Naive B cell (primary cell): ENCODE results near the gene METTL16. TPM values are rescaled to one million over a fixed set of nuclear protein-coding genes. Genes with fewer than 3 reads are reported as not detected.
"Not testable (repeated sequence)": the region's sequence is repeated elsewhere in the genome, so short reads cannot be mapped to it uniquely, and the experiment has no call there.

ENCODE experiments used
- ATAC-seq, 2 donors: fragments of 150-1000 bp; cut with Tn5 transposase; 2 replicates each; pipeline ENCODE4 v1.10.0; 2021; ENCODE audit warnings: low read depth in 2 of 2, mild to moderate bottlenecking in 2 of 2, moderate library complexity in 2 of 2
- DNase-seq: peaks from one replicate; pipeline ENCODE4 v3.0.0; 2022
- H3K27ac Mint-ChIP-seq, 6 donors: one replicate each; pipeline ENCODE4 v1.8.0; 2020 to 2022; ENCODE audit warnings: mild to moderate bottlenecking in 6 of 6, mixed read lengths in 6 of 6, moderate library complexity in 5 of 6, inconsistent platforms in 2 of 6
- H3K27me3 Mint-ChIP-seq, 3 donors: one replicate each; pipeline ENCODE4 v1.8.0; 2021 to 2022; ENCODE audit warnings: mixed read lengths in 3 of 3, mild to moderate bottlenecking in 1 of 3
- H3K36me3 Mint-ChIP-seq, 2 donors: one replicate each; pipeline ENCODE4 v1.8.0; 2020 to 2022; ENCODE audit warnings: mixed read lengths in 2 of 2, inconsistent platforms in 1 of 2, mild to moderate bottlenecking in 1 of 2
- H3K4me1 Mint-ChIP-seq, 3 donors: one replicate each; pipeline ENCODE4 v1.8.0; 2020 to 2022; ENCODE audit warnings: mixed read lengths in 3 of 3, inconsistent platforms in 1 of 3, mild to moderate bottlenecking in 1 of 3, moderate library complexity in 1 of 3
- H3K4me3 Mint-ChIP-seq, 8 donors: one replicate each; pipeline ENCODE4 v1.8.0; 2020 to 2022; ENCODE audit warnings: mild to moderate bottlenecking in 8 of 8, mixed read lengths in 8 of 8, moderate library complexity in 8 of 8, inconsistent platforms in 2 of 8
- H3K9me3 Mint-ChIP-seq, 7 donors: one replicate each; pipeline ENCODE4 v1.8.0; 2020 to 2022; ENCODE audit warnings: mixed read lengths in 7 of 7, mild to moderate bottlenecking in 5 of 7, inconsistent platforms in 2 of 7, moderate library complexity in 1 of 7
- polyA plus RNA-seq, 6 donors: library from polyadenylated mRNA; unstranded; fragments of 300-500 nt; fragmentation: Illumina TruSeq; gene quantifications; one replicate each; pipeline ENCODE4 v1.2.3, GENCODE V29; 2021; ENCODE audit warnings: low read depth in 6 of 6

Gene METTL16
- polyA plus RNA-seq, 6 donors from 2014 or later = 11.9 to 34.3 (median 20.8) TPM

GRCh38 chr17:2486709-2487108 is 25.0 kb downstream of the METTL16 start:
- not testable (repeated sequence) for H3K36me3 Mint-ChIP-seq, H3K9me3 Mint-ChIP-seq, H3K27me3 Mint-ChIP-seq, ATAC-seq, DNase-seq
- peak overlapping the region in 1 of 8 donors; percentile 56 for H3K4me3 Mint-ChIP-seq
- H3K27ac Mint-ChIP-seq = peak overlapping the region in 1 of 6 donors; percentile 66
- H3K4me1 Mint-ChIP-seq = peaks cover 37 to 43% (median 40%) of the 10 kb centered on the region in 3 donors

- Mint-ChIP-seq H3K4me1 (peaks cover 33 to 43% (median 41%) of the 10 kb centered on the region in 3 donors), H3K4me3 (no peak overlapping the region), H3K36me3 (peaks cover 4 to 6% of the 10 kb centered on the region in 2 donors), H3K27ac (peak overlapping the region in 2 of 6 donors; percentile 27 to 76), H3K9me3 (no peaks in the 10 kb centered on the region), H3K27me3 (no peaks in the 10 kb centered on the region)
- ATAC-seq (no peak), DNase-seq (no peak)
Observed at GRCh38 chr17:2485970-2486369, 25.7 kb downstream of the METTL16 start.

- H3K36me3 Mint-ChIP-seq = peaks cover 4 to 6% of the 10 kb centered on the region in 2 donors
- H3K27ac Mint-ChIP-seq = peak overlapping the region in 1 of 6 donors; percentile 27
- H3K4me1 Mint-ChIP-seq = peaks cover 30 to 42% (median 36%) of the 10 kb centered on the region in 3 donors
- ATAC-seq = no peak
- no peak for DNase-seq
- H3K27me3 Mint-ChIP-seq = no peaks in the 10 kb centered on the region
- H3K4me3 Mint-ChIP-seq = no peak overlapping the region
- no peaks in the 10 kb centered on the region for H3K9me3 Mint-ChIP-seq
Observed at GRCh38 chr17:2485543-2485942, 26.1 kb downstream of the METTL16 start.

GRCh38 chr17:2484876-2485275 is 26.8 kb downstream of the METTL16 start:
- DNase-seq = no peak
- Mint-ChIP-seq H3K9me3 (no peaks in the 10 kb centered on the region), H3K27me3 (no peaks in the 10 kb centered on the region), H3K27ac (no peak overlapping the region), H3K4me3 (no peak overlapping the region), H3K4me1 (peaks cover 26 to 36% (median 36%) of the 10 kb centered on the region in 3 donors), H3K36me3 (peaks cover 4 to 6% of the 10 kb centered on the region in 2 donors)
- no peak for ATAC-seq

- Mint-ChIP-seq H3K27me3 (no peaks in the 10 kb centered on the region), H3K9me3 (no peaks in the 10 kb centered on the region), H3K4me1 (peaks cover 24 to 28% (median 25%) of the 10 kb centered on the region in 3 donors), H3K4me3 (no peak overlapping the region), H3K27ac (peak overlapping the region in 1 of 6 donors; percentile 64), H3K36me3 (peaks cover 6 to 9% of the 10 kb centered on the region in 2 donors)
- ATAC-seq = no peak
- DNase-seq = no peak
Observed at GRCh38 chr17:2483084-2483483, 28.6 kb downstream of the METTL16 start.

- DNase-seq = no peak
- H3K27me3 Mint-ChIP-seq = no peaks in the 10 kb centered on the region
- no peak for ATAC-seq
- no peaks in the 10 kb centered on the region for H3K9me3 Mint-ChIP-seq
- peaks cover 25 to 30% (median 26%) of the 10 kb centered on the region in 3 donors for H3K4me1 Mint-ChIP-seq
- peaks cover 11 to 14% of the 10 kb centered on the region in 2 donors for H3K36me3 Mint-ChIP-seq
- H3K27ac Mint-ChIP-seq = peak overlapping the region in 3 of 6 donors; percentile 1 to 70 (median 40)
- no peak overlapping the region for H3K4me3 Mint-ChIP-seq
Observed at GRCh38 chr17:2482218-2482617, 29.5 kb downstream of the METTL16 start.

GRCh38 chr17:2481760-2482159 is 29.9 kb downstream of the METTL16 start:
- no peak overlapping the region for H3K4me3 Mint-ChIP-seq
- DNase-seq (no peak), ATAC-seq (no peak)
- H3K27me3 Mint-ChIP-seq = no peaks in the 10 kb centered on the region
- H3K27ac Mint-ChIP-seq = no peak overlapping the region
- no peaks in the 10 kb centered on the region for H3K9me3 Mint-ChIP-seq
- peaks cover 21 to 30% (median 25%) of the 10 kb centered on the region in 3 donors for H3K4me1 Mint-ChIP-seq
- H3K36me3 Mint-ChIP-seq = peaks cover 10 to 11% of the 10 kb centered on the region in 2 donors

- Mint-ChIP-seq H3K27me3 (no peaks in the 10 kb centered on the region), H3K9me3 (no peaks in the 10 kb centered on the region), H3K4me3 (no peak overlapping the region), H3K4me1 (peaks cover 16 to 30% (median 19%) of the 10 kb centered on the region in 3 donors), H3K27ac (no peak overlapping the region), H3K36me3 (peaks cover 24 to 28% of the 10 kb centered on the region in 2 donors)
- DNase-seq (no peak), ATAC-seq (no peak)
Observed at GRCh38 chr17:2478458-2478857, 33.2 kb downstream of the METTL16 start.

- Mint-ChIP-seq H3K4me1 (peaks cover 5 to 9% (median 5%) of the 10 kb centered on the region in 3 donors), H3K27me3 (no peaks in the 10 kb centered on the region), H3K4me3 (no peak overlapping the region), H3K27ac (no peak overlapping the region), H3K9me3 (no peaks in the 10 kb centered on the region), H3K36me3 (peaks cover 24 to 28% of the 10 kb centered on the region in 2 donors)
- no peak for ATAC-seq
- no peak for DNase-seq
Observed at GRCh38 chr17:2475056-2475455, 36.6 kb downstream of the METTL16 start.

GRCh38 chr17:2474371-2474770 is 37.3 kb downstream of the METTL16 start:
- Mint-ChIP-seq H3K27ac (no peak overlapping the region), H3K36me3 (peaks cover 25 to 28% of the 10 kb centered on the region in 2 donors), H3K27me3 (no peaks in the 10 kb centered on the region), H3K4me3 (no peak overlapping the region), H3K4me1 (peaks cover 5 to 9% (median 5%) of the 10 kb centered on the region in 3 donors), H3K9me3 (no peaks in the 10 kb centered on the region)
- DNase-seq (no peak), ATAC-seq (no peak)

GRCh38 chr17:2468270-2468669 is 43.4 kb downstream of the METTL16 start:
- no peak overlapping the region for H3K27ac Mint-ChIP-seq
- DNase-seq (no peak), ATAC-seq (no peak)
- H3K36me3 Mint-ChIP-seq = peaks cover 0 to 9% of the 10 kb centered on the region in 2 donors
- H3K27me3 Mint-ChIP-seq = no peaks in the 10 kb centered on the region
- H3K4me1 Mint-ChIP-seq = no peaks in the 10 kb centered on the region
- no peaks in the 10 kb centered on the region for H3K9me3 Mint-ChIP-seq
- H3K4me3 Mint-ChIP-seq = no peak overlapping the region

GRCh38 chr17:2466931-2467330 is 44.8 kb downstream of the METTL16 start:
- H3K4me3 Mint-ChIP-seq = no peak overlapping the region
- no peaks in the 10 kb centered on the region for H3K4me1 Mint-ChIP-seq
- DNase-seq (no peak), ATAC-seq (no peak)
- H3K27me3 Mint-ChIP-seq = no peaks in the 10 kb centered on the region
- peaks cover 9% of the 10 kb centered on the region in 2 donors for H3K36me3 Mint-ChIP-seq
- no peak overlapping the region for H3K27ac Mint-ChIP-seq
- no peaks in the 10 kb centered on the region for H3K9me3 Mint-ChIP-seq

GRCh38 chr17:2462481-2462880 is 49.2 kb downstream of the METTL16 start:
- Mint-ChIP-seq H3K27ac (peak overlapping the region in 4 of 6 donors; percentile 17 to 60 (median 39)), H3K9me3 (no peaks in the 10 kb centered on the region), H3K36me3 (peaks cover 0 to 12% of the 10 kb centered on the region in 2 donors), H3K4me3 (no peak overlapping the region), H3K4me1 (no peaks in the 10 kb centered on the region), H3K27me3 (no peaks in the 10 kb centered on the region)
- no peak for DNase-seq
- ATAC-seq = no peak

- no peaks in the 10 kb centered on the region for H3K27me3 Mint-ChIP-seq
- H3K9me3 Mint-ChIP-seq = no peaks in the 10 kb centered on the region
- H3K4me3 Mint-ChIP-seq = no peak overlapping the region
- peaks cover 0 to 12% of the 10 kb centered on the region in 2 donors for H3K36me3 Mint-ChIP-seq
- DNase-seq (no peak), ATAC-seq (no peak)
- H3K27ac Mint-ChIP-seq = peak overlapping the region in 1 of 6 donors; percentile 69
- H3K4me1 Mint-ChIP-seq = no peaks in the 10 kb centered on the region
Observed at GRCh38 chr17:2459917-2460271, 51.8 kb downstream of the METTL16 start.

- Mint-ChIP-seq H3K4me3 (no peak overlapping the region), H3K36me3 (peaks cover 0 to 12% of the 10 kb centered on the region in 2 donors), H3K9me3 (no peaks in the 10 kb centered on the region), H3K4me1 (peaks cover 0 to 3% (median 0%) of the 10 kb centered on the region in 3 donors), H3K27ac (no peak overlapping the region), H3K27me3 (no peaks in the 10 kb centered on the region)
- DNase-seq (no peak), ATAC-seq (no peak)
Observed at GRCh38 chr17:2457913-2458312, 53.8 kb downstream of the METTL16 start.
